A673 (cell line): ENCODE data around the gene SMOC2.

Source experiments
- EZH2 ChIP-seq: fragments of 200-600 bp; sonication (generic); IDR thresholded peaks from 2 replicates; pipeline ENCODE4 v1.6.1; 2017; ENCODE audit warnings: borderline replicate concordance, low read depth, mild to moderate bottlenecking, mixed read lengths, antibody characterized with exemption, low read length; ENCODE audit not compliant: poor library complexity, severe bottlenecking
- TF ChIP-seq, protein P1 (sequence below): fragments of 300-800, 200-600 bp; sonication (generic); conservative IDR thresholded peaks from 2 replicates; pipeline ENCODE4 v1.5.1; 2017; ENCODE audit warnings: low read depth, mild to moderate bottlenecking, antibody characterized with exemption, low read length, moderate library complexity, mixed read lengths

- no peak for TF ChIP-seq EZH2
- TF ChIP-seq, protein P1, sequence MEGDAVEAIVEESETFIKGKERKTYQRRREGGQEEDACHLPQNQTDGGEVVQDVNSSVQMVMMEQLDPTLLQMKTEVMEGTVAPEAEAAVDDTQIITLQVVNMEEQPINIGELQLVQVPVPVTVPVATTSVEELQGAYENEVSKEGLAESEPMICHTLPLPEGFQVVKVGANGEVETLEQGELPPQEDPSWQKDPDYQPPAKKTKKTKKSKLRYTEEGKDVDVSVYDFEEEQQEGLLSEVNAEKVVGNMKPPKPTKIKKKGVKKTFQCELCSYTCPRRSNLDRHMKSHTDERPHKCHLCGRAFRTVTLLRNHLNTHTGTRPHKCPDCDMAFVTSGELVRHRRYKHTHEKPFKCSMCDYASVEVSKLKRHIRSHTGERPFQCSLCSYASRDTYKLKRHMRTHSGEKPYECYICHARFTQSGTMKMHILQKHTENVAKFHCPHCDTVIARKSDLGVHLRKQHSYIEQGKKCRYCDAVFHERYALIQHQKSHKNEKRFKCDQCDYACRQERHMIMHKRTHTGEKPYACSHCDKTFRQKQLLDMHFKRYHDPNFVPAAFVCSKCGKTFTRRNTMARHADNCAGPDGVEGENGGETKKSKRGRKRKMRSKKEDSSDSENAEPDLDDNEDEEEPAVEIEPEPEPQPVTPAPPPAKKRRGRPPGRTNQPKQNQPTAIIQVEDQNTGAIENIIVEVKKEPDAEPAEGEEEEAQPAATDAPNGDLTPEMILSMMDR = no peak
These were observed 54.7 kb downstream of the SMOC2 start for GRCh38 chr6:168495636-168496035.
